GM19351 (cell line): ENCODE results near the gene TGFBR1.

Experiments
- ATAC-seq: cut with Tn5 transposase; IDR thresholded peaks from one replicate; pipeline ENCODE4 v1.9.1; 2021; ENCODE audit warnings: mild to moderate bottlenecking, moderate library complexity; ENCODE audit not compliant: unreplicated experiment

Gene TGFBR1

DNA sequence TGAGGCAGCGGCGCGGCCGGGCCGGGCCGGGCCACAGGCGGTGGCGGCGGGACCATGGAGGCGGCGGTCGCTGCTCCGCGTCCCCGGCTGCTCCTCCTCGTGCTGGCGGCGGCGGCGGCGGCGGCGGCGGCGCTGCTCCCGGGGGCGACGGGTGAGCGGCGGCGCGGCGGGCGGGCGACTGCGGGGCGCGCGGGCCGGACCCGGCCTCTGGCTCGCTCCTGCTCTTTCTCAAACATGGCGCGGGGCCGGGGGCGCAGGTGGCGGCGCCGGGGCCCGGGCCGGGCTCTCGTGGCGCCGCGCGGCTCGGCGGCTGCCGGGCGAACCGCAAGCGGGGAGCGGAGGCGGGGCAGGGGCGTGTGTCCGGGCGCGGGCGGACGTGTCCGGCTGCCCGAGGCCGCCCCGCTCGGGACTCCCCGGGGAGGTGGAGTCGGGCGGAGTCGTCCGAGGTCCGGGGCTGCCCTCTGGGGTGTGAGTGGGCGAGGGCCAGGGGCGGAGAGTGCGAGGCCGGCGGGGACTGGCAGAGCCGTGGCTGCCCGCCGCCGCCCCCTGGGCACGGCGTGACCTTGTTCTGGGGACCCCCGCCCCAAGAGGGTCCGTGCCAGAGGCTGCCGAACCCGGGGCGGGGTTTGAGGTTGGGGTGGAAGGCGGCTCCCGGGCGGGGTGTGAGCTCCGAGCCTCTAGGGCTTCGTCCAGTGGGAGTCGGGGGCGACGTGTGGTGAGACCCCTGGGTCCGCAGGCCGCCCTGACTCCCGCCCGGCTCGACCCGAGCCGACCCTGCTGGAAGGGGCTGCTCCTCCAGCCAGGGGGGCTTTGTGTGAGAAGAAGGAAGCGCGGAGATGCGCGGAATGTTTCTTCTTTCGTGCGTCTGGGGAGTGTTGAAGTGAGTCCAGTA, 485 bp downstream of the TGFBR1 start:
- peak; percentile 56 for ATAC-seq

DNA sequence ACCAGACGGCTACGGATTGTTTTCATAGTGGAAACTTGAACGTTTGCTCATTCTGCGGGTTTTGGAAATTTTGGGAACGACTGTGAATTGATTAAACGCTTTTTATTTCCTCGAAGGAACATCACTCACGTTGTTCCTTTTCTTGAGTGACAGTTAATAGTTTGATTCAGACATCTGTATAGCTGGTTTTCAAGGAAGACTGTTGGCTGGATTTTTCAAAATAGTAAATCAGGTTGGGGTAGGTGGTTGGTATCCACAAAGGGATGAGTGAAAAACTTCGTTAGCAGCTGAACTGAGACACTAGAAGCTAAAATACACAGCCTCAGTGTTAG, 1.1 kb downstream of the TGFBR1 start:
- no peak for ATAC-seq

DNA sequence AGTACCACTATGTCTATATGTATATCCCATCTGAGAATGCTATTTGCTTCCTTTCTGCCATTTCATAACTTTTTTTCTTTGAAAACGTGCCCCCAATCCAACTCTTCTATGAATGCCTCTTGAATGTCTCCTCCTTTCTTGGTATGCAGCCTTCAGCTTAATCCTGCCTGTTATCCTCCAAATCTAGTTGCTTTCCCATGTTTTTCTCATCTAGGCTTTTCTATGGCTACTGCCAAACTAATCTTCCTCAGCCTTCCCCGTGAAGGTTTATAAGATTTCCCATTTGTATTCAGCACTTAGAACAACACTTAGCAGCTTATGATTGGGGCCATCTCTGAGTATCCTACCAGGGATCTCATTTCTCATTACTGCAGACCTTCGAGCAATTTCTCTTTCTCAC, 2.5 kb downstream of the TGFBR1 start:
- ATAC-seq = no peak

DNA sequence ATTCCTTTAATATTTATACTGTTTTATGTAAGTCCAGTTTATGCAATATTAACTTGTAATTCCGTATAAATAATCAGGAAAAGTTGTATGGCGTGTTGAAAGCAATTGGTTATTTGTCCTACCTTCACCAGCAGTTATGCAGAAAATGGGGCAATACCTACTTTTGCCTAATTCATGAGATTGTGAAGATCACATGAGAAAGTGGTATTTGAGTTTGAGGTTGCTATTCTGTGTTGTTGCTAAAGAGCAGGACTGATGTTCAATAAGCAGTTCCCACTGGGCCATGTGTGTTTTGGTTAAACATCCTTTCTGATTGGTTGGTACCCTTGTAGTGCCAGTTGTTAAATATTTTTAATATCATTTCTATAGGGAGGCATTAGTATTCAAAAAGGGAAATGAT, 3.2 kb downstream of the TGFBR1 start:
- ATAC-seq = no peak

DNA sequence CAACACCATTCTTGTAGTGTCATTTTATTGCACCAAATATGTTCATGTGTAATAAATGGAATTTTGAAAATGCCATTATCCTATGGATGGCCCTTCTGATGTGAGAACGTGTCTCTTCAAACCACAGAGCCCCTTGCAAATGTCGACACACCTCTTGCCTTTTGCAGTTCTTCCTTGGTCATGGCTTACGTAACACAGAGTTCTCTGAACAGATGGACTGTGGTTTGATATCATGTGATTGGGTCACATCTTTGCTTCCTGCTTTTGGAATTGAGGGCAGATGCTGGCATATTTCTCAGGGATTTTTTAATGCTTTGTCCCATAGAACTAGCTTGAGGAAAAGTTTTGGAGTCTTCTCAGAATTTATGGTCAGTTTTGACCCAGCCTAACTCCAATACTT, 4.6 kb downstream of the TGFBR1 start:
- no peak for ATAC-seq

DNA sequence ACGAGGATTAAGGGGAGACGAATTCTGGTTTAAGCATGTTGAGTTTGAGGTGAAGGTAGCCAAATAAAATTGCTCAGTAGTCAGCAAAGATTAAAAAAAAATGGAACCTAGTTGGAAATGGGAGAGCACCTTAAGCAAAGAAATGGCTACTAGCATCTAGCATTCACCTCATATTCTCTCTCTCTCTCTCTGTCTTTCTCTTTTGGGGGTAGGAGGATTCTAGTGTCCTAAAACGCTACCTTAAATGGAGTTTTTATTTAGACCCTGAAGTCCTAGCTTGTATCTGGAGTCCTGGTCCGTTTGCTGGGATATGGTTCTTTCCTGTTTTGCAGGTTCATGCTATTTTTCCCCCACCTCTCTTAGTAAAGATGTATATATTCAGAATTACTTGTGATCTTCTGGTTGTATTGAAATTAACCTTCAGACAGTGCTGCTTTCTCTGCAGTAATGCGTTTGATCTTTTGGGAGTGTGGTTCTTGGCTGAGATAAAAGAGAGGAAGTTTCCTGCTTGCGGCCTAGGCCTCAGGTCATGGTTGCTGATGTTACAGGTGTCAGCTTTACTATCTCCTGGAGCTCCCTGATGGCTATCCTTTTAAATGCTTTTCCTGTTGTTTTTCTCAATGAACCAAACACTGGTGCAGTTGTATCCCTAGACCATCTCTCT, 8.0 kb downstream of the TGFBR1 start:
- ATAC-seq = no peak

DNA sequence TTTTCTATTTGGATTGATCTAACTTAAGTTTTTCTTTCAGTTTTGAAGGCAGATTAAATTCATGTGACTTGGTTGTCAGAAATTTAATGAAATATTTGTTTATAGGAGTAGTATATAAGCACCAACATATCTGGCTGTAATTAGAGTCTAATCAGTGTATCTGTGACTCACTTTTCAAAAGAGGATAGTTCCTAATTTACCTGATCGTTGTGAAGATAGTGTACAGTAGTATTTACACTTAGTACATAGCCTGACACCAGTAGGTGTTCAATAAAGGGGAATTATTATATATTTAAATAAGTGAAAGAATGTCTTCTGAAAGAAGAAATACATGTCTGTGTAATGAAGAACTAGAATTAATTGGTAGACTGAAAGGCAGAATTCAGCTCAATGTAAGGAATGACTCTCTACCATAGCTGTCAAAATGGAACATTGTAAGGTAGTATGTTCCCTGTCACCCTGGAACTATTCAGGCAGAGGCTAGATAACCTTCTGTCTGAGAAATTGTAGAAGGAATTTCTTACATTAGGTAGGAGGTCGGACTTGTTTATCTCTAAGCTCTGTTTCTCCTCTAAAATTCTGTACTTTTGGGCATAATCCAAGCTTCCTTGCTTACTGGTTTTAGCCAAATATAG, 8.6 kb downstream of the TGFBR1 start:
- no peak for ATAC-seq

DNA sequence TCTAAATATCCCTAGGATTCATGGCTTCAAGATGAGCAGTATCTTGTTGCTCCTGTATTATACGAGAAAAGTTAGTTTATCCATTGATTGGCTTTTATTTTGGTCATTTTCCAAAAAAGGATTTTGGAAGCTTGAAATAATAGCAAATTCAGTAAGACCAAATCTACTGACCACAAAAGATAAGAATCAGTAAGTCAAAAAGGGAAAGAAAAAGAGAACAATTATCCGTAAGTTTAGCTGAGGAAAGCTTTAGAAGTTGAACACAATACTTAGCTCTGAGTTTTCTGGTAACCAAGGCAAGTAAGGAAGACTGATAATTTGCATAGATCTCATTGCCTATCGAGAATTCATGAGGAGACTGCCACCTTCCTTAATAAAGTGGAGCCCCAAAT, 9.1 kb downstream of the TGFBR1 start:
- ATAC-seq = no peak

DNA sequence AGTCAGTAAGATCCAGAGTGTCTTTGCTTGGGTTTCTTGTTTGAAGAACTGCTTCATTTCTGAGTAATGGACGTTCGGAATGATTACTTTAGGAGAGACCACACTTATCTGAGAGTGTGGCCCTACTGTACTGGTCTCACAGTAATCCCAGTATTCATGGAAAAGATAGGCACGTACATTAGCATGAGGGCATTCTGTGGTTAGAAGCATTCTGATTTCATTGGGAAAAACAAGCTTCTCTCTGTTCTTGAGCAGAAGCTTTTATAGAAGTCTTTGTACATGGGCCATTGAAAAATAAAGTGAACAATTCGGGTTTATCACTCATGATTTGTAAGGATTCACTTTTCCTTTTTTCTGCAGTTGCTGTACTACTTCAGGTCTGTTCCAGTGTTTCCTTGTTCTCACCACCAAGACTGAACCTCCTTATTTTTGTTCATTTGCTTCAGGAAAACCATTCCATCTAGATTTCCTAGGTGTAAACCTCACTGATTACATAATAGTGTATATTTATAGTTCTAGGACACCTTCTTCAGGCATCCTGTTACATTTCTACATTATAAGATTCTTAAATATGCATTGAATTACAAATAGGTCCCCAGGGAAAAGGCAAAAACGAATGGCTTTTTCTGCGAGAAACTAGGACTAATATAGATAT, 10.1 kb downstream of the TGFBR1 start:
- no peak for ATAC-seq

DNA sequence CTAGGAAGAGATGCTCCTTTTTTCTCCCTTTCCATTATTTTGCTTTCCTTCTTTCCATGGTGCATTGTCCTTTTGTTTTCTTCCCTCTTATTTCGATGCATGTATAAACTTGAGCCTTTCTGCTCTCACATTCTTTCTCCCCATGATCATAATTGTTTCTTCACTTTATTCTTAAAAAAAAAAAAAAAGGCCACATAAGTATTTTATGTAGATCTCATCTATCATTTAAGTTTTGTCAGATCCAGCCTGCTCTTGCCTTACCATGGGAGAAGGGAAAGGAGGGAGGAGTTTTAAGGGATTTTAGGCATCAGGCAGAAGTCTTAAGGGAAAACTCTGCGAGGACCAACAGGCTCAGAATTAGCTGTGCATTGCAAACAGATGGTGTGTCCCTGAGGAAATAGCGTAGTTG, 11.1 kb downstream of the TGFBR1 start:
- no peak for ATAC-seq

DNA sequence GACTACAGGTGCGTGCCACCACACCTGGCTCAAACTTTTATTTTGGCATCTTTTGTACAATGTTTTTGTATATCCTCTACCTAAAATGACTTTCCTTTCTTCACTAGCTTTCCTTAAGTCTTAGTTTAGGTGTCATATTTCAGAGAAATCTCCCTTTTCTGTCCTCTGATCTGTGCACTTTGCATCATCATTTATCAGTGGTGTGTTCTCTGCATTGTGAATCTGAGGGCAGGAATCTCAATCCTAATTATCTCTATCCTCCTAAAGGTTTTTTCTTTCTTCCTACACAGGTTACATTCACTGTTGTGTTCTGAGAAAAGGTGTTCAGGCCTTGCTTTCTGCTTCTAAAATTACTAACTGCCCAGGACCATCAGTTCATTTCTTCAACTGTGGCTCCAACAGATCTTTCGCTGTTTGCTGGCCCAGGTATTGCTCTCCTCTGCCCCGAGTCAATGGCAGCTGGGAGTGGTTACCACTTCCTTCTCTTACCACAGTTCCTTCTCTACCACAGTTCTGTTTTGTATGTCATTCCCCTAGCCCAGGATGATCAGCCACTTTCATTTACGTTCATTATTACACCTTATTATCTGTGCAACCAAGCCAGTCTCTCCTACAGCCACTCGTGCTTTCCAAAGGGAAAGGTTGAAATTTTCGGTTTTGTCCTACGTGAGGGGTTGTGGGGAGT, 14.0 kb downstream of the TGFBR1 start:
- peak; percentile 98 for ATAC-seq

DNA sequence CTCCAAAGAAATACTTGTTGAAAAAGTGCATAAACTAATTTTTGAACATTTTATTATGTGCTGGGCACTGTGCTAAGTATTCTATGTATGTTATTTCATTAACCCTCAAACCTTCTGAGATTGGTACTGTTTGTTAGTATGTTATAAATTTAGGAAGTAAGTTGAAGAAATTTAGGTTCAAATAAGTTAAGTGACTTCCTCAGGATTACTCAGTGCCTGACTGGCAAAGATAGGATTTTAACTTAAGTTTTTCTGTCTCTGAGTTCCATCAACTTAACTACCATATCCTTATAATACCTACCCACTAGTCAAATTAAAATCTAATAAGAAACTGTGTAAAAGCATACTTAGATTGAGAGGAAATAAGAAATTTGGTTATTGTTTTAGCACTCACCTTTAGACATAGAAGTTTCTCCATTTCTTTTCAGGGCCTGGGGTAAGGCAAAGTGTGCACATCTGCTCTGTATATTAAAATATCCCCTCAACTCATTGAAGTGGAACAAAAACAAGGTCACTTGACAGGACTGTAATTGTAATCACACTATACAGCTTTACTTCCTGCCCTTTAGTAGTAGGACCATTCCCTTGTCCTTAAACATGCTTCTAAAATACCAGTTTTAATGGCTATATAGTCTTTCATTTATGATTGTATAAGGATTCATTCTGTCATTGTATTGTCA, 15.2 kb downstream of the TGFBR1 start:
- ATAC-seq = no peak

DNA sequence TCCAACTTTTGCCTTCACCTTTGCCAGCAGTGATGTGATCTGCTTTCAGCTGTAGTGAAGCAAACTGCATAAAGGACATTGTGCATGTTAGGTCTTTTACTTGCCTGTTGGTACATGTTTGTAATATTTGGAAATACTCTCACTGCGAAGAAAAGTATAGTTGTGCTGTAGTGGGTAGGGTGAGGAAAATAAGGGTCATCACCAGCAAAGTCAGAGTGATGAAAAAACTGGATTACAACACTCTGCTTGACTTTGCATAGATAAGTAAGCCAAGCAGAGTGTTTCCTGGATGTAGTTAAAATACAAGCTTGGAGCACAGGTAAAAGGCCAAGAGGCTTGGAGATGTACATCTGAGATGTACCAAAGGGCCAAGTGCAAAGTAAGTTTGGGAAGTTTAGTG, 16.7 kb downstream of the TGFBR1 start:
- ATAC-seq = no peak

DNA sequence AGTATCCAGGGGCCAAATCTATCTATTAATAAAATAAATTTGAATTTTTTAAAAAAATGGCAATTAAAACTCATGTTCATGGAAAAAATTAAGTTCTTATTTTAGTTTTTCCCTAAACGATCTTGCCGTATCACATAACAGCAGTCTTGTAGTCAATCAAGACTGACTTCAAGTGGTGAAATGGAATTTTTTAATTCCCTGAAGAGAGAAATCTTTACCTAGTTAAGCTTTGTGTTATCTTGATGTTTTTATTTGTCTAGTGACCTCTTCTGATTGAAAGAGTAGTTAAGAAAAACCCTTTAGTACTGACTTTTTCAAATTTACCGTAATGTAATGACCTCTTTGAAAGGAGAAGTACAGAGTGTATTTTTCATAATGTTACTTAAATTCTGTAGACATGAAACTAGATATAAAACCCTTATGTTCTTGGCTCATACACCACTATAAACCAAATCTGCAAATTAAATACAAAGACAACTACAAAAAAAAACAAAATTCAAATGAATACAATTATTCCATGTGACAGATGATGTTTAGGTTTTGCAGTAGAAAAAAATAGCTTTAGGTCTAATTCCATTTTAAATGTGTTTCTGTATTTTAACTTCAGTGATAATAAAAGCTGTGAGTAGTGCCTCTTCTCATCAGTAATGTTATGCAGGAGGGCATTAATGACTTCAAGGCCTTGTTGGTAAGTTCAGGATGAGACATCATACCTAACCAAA, 19.8 kb downstream of the TGFBR1 start:
- ATAC-seq = no peak

DNA sequence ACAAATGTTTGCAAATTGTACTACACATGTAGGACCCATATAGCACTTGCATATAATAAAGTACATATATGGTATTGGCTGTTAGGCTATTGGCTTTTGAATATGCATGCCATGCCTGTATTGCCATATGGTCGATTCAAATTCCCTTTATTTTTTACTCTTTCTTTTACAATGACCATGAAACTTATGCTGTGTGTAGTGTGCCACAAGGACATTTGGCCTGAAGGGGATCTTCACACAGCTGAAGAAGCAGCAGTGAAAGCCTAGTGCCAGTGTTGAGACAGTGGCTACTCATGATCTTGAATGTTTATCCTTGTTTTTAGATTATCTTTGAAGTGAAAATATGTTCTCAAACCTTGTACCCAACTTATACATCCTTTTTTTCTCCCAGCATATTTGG, 20.5 kb downstream of the TGFBR1 start:
- no peak for ATAC-seq

DNA sequence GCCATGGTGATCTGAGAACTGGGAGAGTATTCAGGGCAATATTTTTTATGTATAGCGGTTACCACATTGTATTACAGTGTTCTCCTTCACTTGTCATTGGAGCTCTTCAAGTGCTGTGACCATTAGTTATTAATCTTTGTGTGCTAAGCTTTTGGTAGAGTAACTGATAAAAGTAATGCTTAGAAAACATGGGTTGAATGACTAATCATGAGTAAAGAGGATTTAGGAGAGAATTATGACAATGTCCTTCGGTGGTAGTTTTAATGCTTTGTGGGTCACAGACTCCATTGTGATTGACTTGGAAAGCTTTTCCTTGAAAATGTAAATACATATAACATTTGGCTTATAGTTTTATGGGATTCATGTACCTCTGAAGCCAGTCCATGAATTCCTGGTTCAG, 21.4 kb downstream of the TGFBR1 start:
- ATAC-seq = no peak

DNA sequence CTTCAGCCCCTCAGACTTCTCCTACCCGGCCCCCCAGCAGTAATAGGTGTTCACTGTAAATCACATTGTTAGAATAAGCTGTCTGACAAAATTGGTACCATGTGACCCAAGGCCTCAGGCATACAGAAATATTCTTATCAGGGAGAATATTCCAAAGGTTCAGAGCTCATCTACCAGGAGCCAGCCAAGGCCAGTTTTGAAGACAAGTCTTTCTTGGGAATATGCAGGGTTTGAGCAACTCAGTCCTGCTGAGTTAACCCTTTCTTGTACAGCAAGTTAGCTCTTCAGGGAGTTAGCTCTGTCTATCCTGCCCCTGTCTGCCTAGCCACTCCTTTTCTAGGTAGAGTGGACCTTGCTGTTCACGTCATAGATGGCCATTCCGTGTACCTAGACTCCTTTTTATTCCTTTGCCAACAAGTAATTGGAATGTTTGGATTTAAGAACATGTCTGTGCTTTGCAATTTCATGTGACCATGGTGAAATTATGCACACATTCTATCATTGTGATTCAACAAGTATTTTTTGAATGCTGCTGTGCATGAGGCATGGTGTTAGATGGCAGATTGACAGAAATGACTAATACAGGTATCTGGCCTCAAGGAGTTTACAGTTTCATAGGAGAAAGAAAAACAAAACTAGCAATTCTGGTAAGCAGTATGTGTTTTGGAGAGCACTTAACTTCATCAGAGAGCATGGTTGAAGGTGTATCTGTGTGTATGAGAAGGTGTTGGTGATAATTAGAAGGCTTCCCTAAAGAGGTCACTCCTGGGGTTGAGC, 22.6 kb downstream of the TGFBR1 start:
- ATAC-seq = peak; percentile 37

DNA sequence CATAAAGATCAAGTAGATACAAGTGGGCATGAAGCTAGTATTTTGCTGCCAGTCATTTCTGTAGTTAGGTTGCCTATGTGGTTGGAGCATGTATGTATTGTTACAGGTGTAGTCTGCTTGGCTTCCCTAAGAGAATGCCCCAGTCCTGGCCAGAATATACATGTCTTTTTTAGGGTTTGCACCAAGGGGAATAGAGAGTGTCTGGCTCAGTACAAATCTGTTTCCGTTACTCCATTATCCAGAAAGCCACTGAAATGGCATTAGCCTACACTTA, 23.2 kb downstream of the TGFBR1 start:
- peak; percentile 35 for ATAC-seq

DNA sequence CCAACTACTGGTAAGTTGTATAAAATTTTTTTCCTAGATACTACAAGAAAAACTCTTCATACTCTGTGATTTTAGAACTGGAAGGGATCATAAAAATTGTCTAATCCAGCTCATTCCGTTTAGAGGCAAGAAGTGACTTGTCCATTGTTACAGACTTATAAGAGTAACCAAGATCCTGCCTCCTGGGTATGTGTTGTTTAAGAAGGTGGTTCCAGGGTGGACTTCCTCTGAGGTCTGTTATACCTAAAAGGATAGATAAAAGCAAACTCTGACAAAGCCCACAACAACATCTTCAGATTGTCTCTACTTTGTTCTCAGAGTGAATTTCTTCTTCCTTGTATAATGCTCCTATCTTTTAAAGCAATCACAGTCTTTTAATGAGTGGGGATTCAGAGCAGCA, 24.2 kb downstream of the TGFBR1 start:
- no peak for ATAC-seq
